GM12873 (cell line): ENCODE data around the gene LNX2.

Experiments used
- CTCF ChIP-seq: IDR thresholded peaks from 2 replicates; pipeline ENCODE4 v1.5.1; 2012; ENCODE audit warnings: low read depth, mild to moderate bottlenecking, moderate library complexity, low read length, control low read depth; ENCODE audit not compliant: insufficient read depth; ENCODE audit errors: missing control alignments

LNX2 gene

GRCh38 chr13:27637289-27637626, 16.9 kb upstream of the LNX2 start:
- TF ChIP-seq CTCF = no peak

- TF ChIP-seq CTCF = no peak
Observed at GRCh38 chr13:27636589-27637288, 16.4 kb upstream of the LNX2 start.

- no peak for TF ChIP-seq CTCF
Observed at GRCh38 chr13:27635266-27635665, 14.9 kb upstream of the LNX2 start.

- no peak for TF ChIP-seq CTCF
Observed at GRCh38 chr13:27634791-27635190, 14.5 kb upstream of the LNX2 start.

- no peak for TF ChIP-seq CTCF
Observed at GRCh38 chr13:27634231-27634630, 13.9 kb upstream of the LNX2 start.

- TF ChIP-seq CTCF = no peak
Observed at GRCh38 chr13:27632648-27633047, 12.3 kb upstream of the LNX2 start.

GRCh38 chr13:27632214-27632613, 11.9 kb upstream of the LNX2 start:
- TF ChIP-seq CTCF = no peak
